HEK293 (cell line): ENCODE measurements around the gene PHKA2.

ENCODE experiments used
- CTCF ChIA-PET: fragments of 350-600 bp; formaldehyde crosslinking; extraction: SDS; loops from one replicate; lab custom pipeline; 2021; ENCODE audit warnings: antibody characterized with exemption; lab: Yijun Ruan, JAX
- POLR2A ChIA-PET: fragments of 300-600 bp; formaldehyde crosslinking; extraction: SDS; loops from one replicate; lab custom pipeline; 2020; ENCODE audit warnings: antibody characterized with exemption, inconsistent platforms; lab: Yijun Ruan, JAX
- H3K27ac ChIP-seq: fragments of 200-500 bp; sonication (Bioruptor generic); 2 replicates; pipeline ENCODE4 v1.5.1; 2014; ENCODE audit warnings: low read depth, low read length, control low read depth, inconsistent platforms; ENCODE audit errors: extremely low read depth
- H3K36me3 ChIP-seq, 2 experiments: fragments of 200-500 bp in 1 of 2; sonication (Bioruptor generic) in 1 of 2; 1 replicate in 1 of 2; 2 replicates in 1 of 2; pipeline ENCODE4 v1.5.1; 2014 to 2017; ENCODE audit warnings: inconsistent platforms in 2 of 2, low read length in 2 of 2; ENCODE audit not compliant: control insufficient read depth in 2 of 2, insufficient read depth in 1 of 2
- H3K4me1 ChIP-seq: fragments of 200-500 bp; sonication (Bioruptor generic); 2 replicates; pipeline ENCODE4 v1.5.1; 2014; ENCODE audit warnings: mild to moderate bottlenecking, low read length, inconsistent platforms; ENCODE audit not compliant: control insufficient read depth, insufficient read depth
- H3K4me3 ChIP-seq: 2 replicates; pipeline ENCODE4 v1.5.1; 2011; ENCODE audit warnings: low read depth, mild to moderate bottlenecking, control low read depth, low read length, moderate library complexity
- H3K9me3 ChIP-seq: fragments of 200-500 bp; sonication (Bioruptor generic); 2 replicates; pipeline ENCODE4 v1.5.1; 2014; ENCODE audit warnings: low read depth, low read length, inconsistent platforms; ENCODE audit not compliant: control insufficient read depth, insufficient read depth
- GLI2 ChIP-seq: fragments of 450-650 bp; formaldehyde crosslinking; IDR thresholded peaks from 2 replicates; pipeline ENCODE4; 2017; ENCODE audit warnings: missing biosample characterization, missing genetic modification characterization, low read depth, borderline replicate concordance
- SP3 ChIP-seq: fragments of 450-650 bp; formaldehyde crosslinking; IDR thresholded peaks from 2 replicates; pipeline ENCODE4 v1.5.1; 2016; ENCODE audit warnings: missing biosample characterization, missing genetic modification characterization
- ZNF148 ChIP-seq: fragments of 450-650 bp; formaldehyde crosslinking; IDR thresholded peaks from 2 replicates; pipeline ENCODE4 v1.5.0; 2017; ENCODE audit warnings: missing biosample characterization, missing genetic modification characterization, borderline replicate concordance
- ZNF174 ChIP-seq: fragments of 450-650 bp; formaldehyde crosslinking; IDR thresholded peaks from 2 replicates; pipeline ENCODE4 v1.5.0; 2017; ENCODE audit warnings: missing biosample characterization, mild to moderate bottlenecking, missing genetic modification characterization
- ZNF2 ChIP-seq: fragments of 450-650 bp; formaldehyde crosslinking; IDR thresholded peaks from 2 replicates; pipeline ENCODE4 v1.5.1; 2016; ENCODE audit warnings: missing biosample characterization, missing genetic modification characterization
- ZNF311 ChIP-seq: fragments of 450-650 bp; formaldehyde crosslinking; IDR thresholded peaks from 2 replicates; pipeline ENCODE4 v1.5.1; 2017; ENCODE audit warnings: missing biosample characterization, missing genetic modification characterization, borderline replicate concordance
- ZNF324 ChIP-seq: fragments of 450-650 bp; formaldehyde crosslinking; IDR thresholded peaks from 2 replicates; pipeline ENCODE4 v1.5.1; 2016; ENCODE audit warnings: missing biosample characterization, missing genetic modification characterization
- ZNF449 ChIP-seq: fragments of 450-650 bp; formaldehyde crosslinking; IDR thresholded peaks from 2 replicates; pipeline ENCODE4 v1.5.1; 2017; ENCODE audit warnings: missing biosample characterization, mild to moderate bottlenecking, missing genetic modification characterization, moderate library complexity
- ZNF521 ChIP-seq: fragments of 450-650 bp; formaldehyde crosslinking; IDR thresholded peaks from 2 replicates; pipeline ENCODE4 v1.5.1; 2017; ENCODE audit warnings: missing biosample characterization, mild to moderate bottlenecking, missing genetic modification characterization
- ZNF544 ChIP-seq: fragments of 450-650 bp; formaldehyde crosslinking; IDR thresholded peaks from 2 replicates; pipeline ENCODE4 v1.5.0; 2017; ENCODE audit warnings: missing biosample characterization, missing genetic modification characterization
- ZNF629 ChIP-seq: fragments of 450-650 bp; formaldehyde crosslinking; IDR thresholded peaks from 2 replicates; pipeline ENCODE4 v1.5.1; 2017; ENCODE audit warnings: missing biosample characterization, missing genetic modification characterization
- ZNF645 ChIP-seq: fragments of 450-650 bp; formaldehyde crosslinking; IDR thresholded peaks from 2 replicates; pipeline ENCODE4; 2016; ENCODE audit warnings: missing biosample characterization, missing genetic modification characterization
- ZNF837 ChIP-seq: fragments of 450-650 bp; formaldehyde crosslinking; IDR thresholded peaks from 2 replicates; pipeline ENCODE4 v1.5.1; 2016; ENCODE audit warnings: missing biosample characterization, missing genetic modification characterization
- TF ChIP-seq, protein P1 (sequence below): fragments of 450-650 bp; formaldehyde crosslinking; IDR thresholded peaks from 2 replicates; pipeline ENCODE4 v1.5.1; 2016; ENCODE audit warnings: missing biosample characterization, missing genetic modification characterization, low read depth
- TF ChIP-seq, protein P2 (sequence below): IDR thresholded peaks from 2 replicates; pipeline ENCODE4 v1.6.1; 2011; ENCODE audit warnings: mild to moderate bottlenecking, low read depth, low read length, borderline replicate concordance
- TF ChIP-seq, protein P3 (sequence below): fragments of 450-650 bp; formaldehyde crosslinking; IDR thresholded peaks from 2 replicates; pipeline ENCODE4 v1.5.1; 2016; ENCODE audit warnings: missing biosample characterization, missing genetic modification characterization

PHKA2 gene

GRCh38 chrX:18883234-18883960 is 100.5 kb downstream of the PHKA2 start:
- Histone ChIP-seq H3K36me3 (no peaks in the 10 kb centered on the region), H3K9me3 (no peaks in the 10 kb centered on the region), H3K4me3 (no peak overlapping the region), H3K4me1 (no peaks in the 10 kb centered on the region), H3K27ac (no peak overlapping the region)
- POLR2A ChIA-PET: no interaction called here
- CTCF ChIA-PET: no interaction called here
- TF ChIP-seq, protein P1, sequence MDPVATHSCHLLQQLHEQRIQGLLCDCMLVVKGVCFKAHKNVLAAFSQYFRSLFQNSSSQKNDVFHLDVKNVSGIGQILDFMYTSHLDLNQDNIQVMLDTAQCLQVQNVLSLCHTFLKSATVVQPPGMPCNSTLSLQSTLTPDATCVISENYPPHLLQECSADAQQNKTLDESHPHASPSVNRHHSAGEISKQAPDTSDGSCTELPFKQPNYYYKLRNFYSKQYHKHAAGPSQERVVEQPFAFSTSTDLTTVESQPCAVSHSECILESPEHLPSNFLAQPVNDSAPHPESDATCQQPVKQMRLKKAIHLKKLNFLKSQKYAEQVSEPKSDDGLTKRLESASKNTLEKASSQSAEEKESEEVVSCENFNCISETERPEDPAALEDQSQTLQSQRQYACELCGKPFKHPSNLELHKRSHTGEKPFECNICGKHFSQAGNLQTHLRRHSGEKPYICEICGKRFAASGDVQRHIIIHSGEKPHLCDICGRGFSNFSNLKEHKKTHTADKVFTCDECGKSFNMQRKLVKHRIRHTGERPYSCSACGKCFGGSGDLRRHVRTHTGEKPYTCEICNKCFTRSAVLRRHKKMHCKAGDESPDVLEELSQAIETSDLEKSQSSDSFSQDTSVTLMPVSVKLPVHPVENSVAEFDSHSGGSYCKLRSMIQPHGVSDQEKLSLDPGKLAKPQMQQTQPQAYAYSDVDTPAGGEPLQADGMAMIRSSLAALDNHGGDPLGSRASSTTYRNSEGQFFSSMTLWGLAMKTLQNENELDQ (tag by site-specific recombination): no peak
- no peak for TF ChIP-seq ZNF837 (tag by site-specific recombination)
- no peak for TF ChIP-seq ZNF324 (tag by site-specific recombination)
- TF ChIP-seq ZNF544: no peak
- no peak for TF ChIP-seq ZNF174 (tag by site-specific recombination)
- no peak for TF ChIP-seq SP3
- TF ChIP-seq ZNF449 (tag by site-specific recombination): no peak
- TF ChIP-seq ZNF311 (tag by site-specific recombination): no peak
- TF ChIP-seq GLI2: no peak
- TF ChIP-seq ZNF2: no peak
- no peak for TF ChIP-seq ZNF148 (tag by site-specific recombination)
- TF ChIP-seq, protein P2, sequence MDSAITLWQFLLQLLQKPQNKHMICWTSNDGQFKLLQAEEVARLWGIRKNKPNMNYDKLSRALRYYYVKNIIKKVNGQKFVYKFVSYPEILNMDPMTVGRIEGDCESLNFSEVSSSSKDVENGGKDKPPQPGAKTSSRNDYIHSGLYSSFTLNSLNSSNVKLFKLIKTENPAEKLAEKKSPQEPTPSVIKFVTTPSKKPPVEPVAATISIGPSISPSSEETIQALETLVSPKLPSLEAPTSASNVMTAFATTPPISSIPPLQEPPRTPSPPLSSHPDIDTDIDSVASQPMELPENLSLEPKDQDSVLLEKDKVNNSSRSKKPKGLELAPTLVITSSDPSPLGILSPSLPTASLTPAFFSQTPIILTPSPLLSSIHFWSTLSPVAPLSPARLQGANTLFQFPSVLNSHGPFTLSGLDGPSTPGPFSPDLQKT: no peak
- no peak for TF ChIP-seq ZNF521 (tag by site-specific recombination)
- no peak for TF ChIP-seq ZNF645 (tag by site-specific recombination)
- TF ChIP-seq, protein P3, sequence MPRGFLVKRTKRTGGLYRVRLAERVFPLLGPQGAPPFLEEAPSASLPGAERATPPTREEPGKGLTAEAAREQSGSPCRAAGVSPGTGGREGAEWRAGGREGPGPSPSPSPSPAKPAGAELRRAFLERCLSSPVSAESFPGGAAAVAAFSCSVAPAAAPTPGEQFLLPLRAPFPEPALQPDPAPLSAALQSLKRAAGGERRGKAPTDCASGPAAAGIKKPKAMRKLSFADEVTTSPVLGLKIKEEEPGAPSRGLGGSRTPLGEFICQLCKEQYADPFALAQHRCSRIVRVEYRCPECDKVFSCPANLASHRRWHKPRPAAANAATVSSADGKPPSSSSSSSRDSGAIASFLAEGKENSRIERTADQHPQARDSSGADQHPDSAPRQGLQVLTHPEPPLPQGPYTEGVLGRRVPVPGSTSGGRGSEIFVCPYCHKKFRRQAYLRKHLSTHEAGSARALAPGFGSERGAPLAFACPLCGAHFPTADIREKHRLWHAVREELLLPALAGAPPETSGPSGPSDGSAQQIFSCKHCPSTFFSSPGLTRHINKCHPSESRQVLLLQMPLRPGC: no peak
- no peak for TF ChIP-seq ZNF629 (tag by site-specific recombination)
- TF ChIP-seq, all 188 proteins: peak for 0
